Measurements from ENCODE around the gene PCSK9. TPM values are rescaled to one million over a fixed set of nuclear protein-coding genes. Genes with fewer than 3 reads are reported as not detected.

PCSK9 gene
- total RNA-seq, 4 donors from 2014 or later = 3.5 to 18.4 (median 8.5) TPM

DNA sequence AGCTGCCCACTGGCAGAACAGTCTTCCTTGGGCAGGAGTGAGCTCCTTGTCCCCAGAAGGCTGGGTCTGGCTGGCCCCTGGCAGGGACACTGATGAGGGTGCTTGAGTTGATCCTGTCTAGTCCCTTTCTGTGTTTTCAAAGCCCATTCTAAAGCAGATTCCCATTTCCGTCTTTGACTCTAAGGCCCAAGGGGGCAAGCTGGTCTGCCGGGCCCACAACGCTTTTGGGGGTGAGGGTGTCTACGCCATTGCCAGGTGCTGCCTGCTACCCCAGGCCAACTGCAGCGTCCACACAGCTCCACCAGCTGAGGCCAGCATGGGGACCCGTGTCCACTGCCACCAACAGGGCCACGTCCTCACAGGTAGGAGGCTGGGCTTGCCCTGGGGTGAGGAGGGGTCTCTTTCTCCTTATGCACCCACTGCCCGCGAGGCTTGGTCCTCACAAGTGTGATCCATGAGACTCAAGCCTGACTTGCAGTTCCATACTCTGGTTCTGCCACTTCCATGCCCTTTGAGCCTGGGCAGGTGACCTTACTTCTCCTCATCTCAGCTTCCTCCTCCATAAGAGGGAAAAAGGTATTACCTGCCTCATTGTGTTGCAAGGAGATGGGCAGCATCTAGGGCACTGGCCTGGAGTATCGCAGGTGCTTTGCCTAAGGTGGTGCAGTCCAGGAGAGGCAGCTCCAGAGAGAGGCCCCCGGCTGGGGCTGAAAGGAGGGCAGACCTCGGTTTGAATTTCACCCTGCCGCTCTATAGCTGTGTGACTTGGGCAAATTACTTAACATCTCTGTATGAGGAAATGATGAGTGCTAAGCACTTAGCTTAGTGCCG is 20.2 kb downstream of the PCSK9 start:
- H3K4me3 ChIP-seq = no peak overlapping the region
- no peaks in the 10 kb centered on the region for H3K27me3 ChIP-seq
- no peaks in the 10 kb centered on the region for H3K9me3 ChIP-seq
- H3K27ac ChIP-seq = no peak overlapping the region
- TF ChIP-seq, protein P1, sequence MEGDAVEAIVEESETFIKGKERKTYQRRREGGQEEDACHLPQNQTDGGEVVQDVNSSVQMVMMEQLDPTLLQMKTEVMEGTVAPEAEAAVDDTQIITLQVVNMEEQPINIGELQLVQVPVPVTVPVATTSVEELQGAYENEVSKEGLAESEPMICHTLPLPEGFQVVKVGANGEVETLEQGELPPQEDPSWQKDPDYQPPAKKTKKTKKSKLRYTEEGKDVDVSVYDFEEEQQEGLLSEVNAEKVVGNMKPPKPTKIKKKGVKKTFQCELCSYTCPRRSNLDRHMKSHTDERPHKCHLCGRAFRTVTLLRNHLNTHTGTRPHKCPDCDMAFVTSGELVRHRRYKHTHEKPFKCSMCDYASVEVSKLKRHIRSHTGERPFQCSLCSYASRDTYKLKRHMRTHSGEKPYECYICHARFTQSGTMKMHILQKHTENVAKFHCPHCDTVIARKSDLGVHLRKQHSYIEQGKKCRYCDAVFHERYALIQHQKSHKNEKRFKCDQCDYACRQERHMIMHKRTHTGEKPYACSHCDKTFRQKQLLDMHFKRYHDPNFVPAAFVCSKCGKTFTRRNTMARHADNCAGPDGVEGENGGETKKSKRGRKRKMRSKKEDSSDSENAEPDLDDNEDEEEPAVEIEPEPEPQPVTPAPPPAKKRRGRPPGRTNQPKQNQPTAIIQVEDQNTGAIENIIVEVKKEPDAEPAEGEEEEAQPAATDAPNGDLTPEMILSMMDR (IDR thresholded peaks at IDR 0.05) = no peak
- TF ChIP-seq POLR2A (IDR thresholded peaks at IDR 0.05) = no peak
- peaks cover 0 to 7% (median 0%) of the 10 kb centered on the region in 3 donors for H3K36me3 ChIP-seq
- DNase-seq = no peak
- no peaks in the 10 kb centered on the region for H3K4me1 ChIP-seq

DNA sequence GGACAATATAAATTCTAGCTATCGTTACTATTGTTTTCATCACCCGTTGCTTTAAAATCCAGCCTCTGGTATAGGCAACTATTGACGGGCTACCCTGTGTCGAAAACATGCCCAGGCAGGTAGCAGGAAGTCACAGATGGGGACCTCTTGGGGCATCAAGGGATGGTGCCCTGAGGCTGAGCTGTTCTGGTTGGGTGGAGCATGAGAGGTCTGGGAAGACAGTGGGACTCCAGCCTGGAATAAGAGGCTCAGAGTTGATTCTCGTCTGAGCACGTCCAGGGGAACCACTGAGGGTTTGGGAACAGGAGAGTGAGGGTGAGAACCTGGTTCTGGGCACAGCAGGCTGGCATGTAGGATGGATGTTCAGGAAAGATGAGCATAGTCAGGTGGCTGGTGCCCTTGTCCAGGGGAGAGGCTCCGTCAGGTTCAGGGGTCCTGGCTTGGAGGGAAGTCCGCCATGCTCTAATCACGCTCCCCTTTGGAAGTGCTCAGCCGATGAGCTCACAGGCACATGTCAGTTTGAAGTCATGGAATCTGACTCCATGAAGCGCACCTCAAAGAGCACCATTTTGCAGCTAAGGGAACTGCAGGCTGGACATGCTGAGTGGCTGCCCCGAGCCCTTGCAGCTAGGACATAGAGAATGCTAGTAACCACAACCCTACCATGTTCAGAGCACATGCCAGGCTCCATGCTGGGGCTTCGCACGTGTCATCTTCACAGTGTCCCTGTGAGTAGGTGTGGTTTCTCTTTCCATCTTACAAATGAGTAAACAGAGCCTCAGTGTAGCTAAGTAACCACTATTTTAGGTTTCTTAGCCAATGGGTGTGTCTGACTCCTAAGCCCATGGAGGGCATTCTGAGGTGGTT is 21.0 kb downstream of the PCSK9 start:
- Histone ChIP-seq H3K27ac (no peak overlapping the region), H3K4me3 (no peak overlapping the region), H3K36me3 (peaks cover 0 to 7% (median 0%) of the 10 kb centered on the region in 3 donors), H3K4me1 (no peaks in the 10 kb centered on the region), H3K27me3 (no peaks in the 10 kb centered on the region), H3K9me3 (no peaks in the 10 kb centered on the region)
- DNase-seq = no peak
- TF ChIP-seq, protein P1 (IDR thresholded peaks at IDR 0.05) = no peak
- no peak for TF ChIP-seq POLR2A (IDR thresholded peaks at IDR 0.05)

DNA sequence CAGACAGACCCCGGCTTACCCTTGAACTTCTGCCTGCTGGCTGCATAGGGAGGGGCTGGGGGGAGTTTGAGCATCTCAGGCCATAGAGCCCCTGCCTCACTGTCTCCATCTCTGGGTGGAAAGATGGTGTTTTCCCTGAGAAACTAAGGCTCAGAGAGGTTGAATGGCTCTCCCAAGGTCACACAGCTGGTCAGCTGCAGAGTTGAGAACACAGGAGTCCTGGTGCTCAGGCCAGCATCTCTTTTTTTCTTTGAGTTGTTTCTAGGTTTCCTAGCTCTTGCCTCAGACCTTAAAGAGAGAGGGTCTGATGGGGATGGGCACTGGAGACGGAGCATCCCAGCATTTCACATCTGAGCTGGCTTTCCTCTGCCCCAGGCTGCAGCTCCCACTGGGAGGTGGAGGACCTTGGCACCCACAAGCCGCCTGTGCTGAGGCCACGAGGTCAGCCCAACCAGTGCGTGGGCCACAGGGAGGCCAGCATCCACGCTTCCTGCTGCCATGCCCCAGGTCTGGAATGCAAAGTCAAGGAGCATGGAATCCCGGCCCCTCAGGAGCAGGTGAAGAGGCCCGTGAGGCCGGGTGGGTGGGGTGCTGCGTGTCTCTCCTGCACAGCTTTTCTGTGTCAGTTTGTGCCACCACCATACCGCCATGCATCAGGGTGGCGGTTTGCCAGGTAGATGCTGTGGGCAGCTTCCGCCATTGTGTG is 21.8 kb downstream of the PCSK9 start:
- H3K9me3 ChIP-seq = no peaks in the 10 kb centered on the region
- peaks cover 0 to 10% (median 0%) of the 10 kb centered on the region in 3 donors for H3K36me3 ChIP-seq
- H3K4me3 ChIP-seq = no peak overlapping the region
- no peak for DNase-seq
- H3K4me1 ChIP-seq = no peaks in the 10 kb centered on the region
- TF ChIP-seq, protein P1 (IDR thresholded peaks at IDR 0.05) = no peak
- no peak for TF ChIP-seq POLR2A (IDR thresholded peaks at IDR 0.05)
- H3K27ac ChIP-seq = no peak overlapping the region
- H3K27me3 ChIP-seq = no peaks in the 10 kb centered on the region

DNA sequence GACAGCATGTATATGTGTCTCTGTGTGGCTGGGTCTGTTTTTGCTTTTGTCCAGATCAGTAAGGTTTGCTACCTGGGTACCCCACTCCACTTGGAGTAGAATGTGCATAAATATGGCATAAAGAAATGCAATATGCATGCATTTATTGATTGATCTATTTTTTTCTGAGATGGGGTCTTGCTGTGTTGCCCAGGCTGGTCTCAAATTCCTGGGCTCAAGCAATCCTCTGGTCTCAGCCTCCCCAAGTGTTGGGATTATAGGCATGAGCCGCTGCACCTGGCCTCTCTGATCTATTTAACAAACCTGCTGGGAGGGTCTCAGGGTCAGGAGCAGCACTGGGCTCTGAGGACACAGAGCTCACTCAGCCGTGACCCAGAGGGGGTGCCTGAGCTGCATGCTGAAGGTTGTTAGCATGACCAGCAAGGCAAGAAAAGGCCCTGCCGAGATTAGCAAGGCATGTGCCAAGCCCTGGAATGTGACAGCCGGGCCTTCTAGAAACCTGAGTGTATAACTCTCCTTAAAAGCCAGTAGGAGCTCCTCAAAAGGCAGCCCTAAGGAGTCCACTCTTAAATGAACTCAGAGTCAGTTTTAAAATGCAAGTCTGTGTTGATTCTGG is 22.5 kb downstream of the PCSK9 start:
- Histone ChIP-seq H3K4me3 (no peak overlapping the region), H3K27me3 (no peaks in the 10 kb centered on the region), H3K9me3 (no peaks in the 10 kb centered on the region), H3K36me3 (peaks cover 0 to 17% (median 0%) of the 10 kb centered on the region in 3 donors), H3K27ac (no peak overlapping the region), H3K4me1 (no peaks in the 10 kb centered on the region)
- TF ChIP-seq, protein P1 (IDR thresholded peaks at IDR 0.05) = no peak
- TF ChIP-seq POLR2A (IDR thresholded peaks at IDR 0.05) = no peak
- no peak for DNase-seq
